ENCODE results near the gene GPBAR1. TPM values are rescaled to one million over a fixed set of nuclear protein-coding genes. Genes with fewer than 3 reads are reported as not detected.

GPBAR1 gene
- total RNA-seq, 5 donors from 2014 or later (not counting 1 experiment from before 2014, with no cell fraction given): 0.89 to 2.7 (median 1.2) TPM

- Mint-ChIP-seq H3K27me3 (no peaks in the 10 kb centered on the region), H3K9me3 (no peaks in the 10 kb centered on the region), H3K4me1 (peaks cover 18 to 36% (median 31%) of the 10 kb centered on the region in 3 donors), H3K4me3 (no peak overlapping the region), H3K36me3 (peaks cover 56% of the 10 kb centered on the region), H3K27ac (peak overlapping the region; percentile 30 to 81)
- ATAC-seq (replicated peaks in 1 of 4) (no peak), DNase-seq (peak in 1 of 35 experiments; percentile 9)
- H3K9me3 ChIP-seq: no peaks in the 10 kb centered on the region
- peaks cover 41 to 95% of the 10 kb centered on the region in 2 donors for H3K36me3 ChIP-seq (ENCODE audit: control insufficient read depth in 2 of 2, extremely low read depth in 1 of 2, insufficient read depth in 1 of 2, low read length in 1 of 2)
- POLR2A ChIA-PET: interaction anchor here (0.6 to 1.7 kb wide), 5 partner anchors 14 to 338 kb away, joined by 3 to 5 read pairs (median 3); no protein-coding TSS in a partner anchor
- no peak overlapping the region for H3K4me3 ChIP-seq (ENCODE audit: control insufficient read depth in 1 of 2, extremely low read depth in 1 of 2, low read length in 1 of 2)
- CTCF ChIA-PET: interaction anchor here in 1 of 2 donors (0.6 to 0.9 kb wide), 2 partner anchors 12 to 450 kb away, joined by 3 to 4 read pairs; no protein-coding TSS in a partner anchor
- H3K27me3 ChIP-seq (replicated peaks in 1 of 2; ENCODE audit: control insufficient read depth in 2 of 2, extremely low read depth in 1 of 2, insufficient read depth in 2 of 2, low read length in 1 of 2): no peaks in the 10 kb centered on the region
- 100% methylated on average over 1 of the region's 2 CpGs for WGBS (ENCODE audit: insufficient coverage)
- H3K27ac ChIP-seq (ENCODE audit: low read length): no peak overlapping the region
- H3K4me1 ChIP-seq (ENCODE audit: control insufficient read depth in 1 of 2, extremely low read depth in 1 of 2, insufficient read depth in 2 of 2, low read length in 2 of 2): peaks cover 5 to 6% of the 10 kb centered on the region in 2 experiments
Measured at GRCh38 chr2:218244665-218245064, 16.1 kb upstream of the GPBAR1 start.

- peak overlapping the region; percentile 36 for H3K27ac ChIP-seq (ENCODE audit: low read length)
- H3K4me1 ChIP-seq (ENCODE audit: control insufficient read depth in 1 of 2, extremely low read depth in 1 of 2, insufficient read depth in 2 of 2, low read length in 2 of 2): peaks cover 5 to 6% of the 10 kb centered on the region in 2 experiments
- no peak for ATAC-seq (replicated peaks in 1 of 4)
- peak in 1 of 35 experiments; percentile 8 for DNase-seq
- H3K27me3 ChIP-seq (replicated peaks in 1 of 2; ENCODE audit: control insufficient read depth in 2 of 2, extremely low read depth in 1 of 2, insufficient read depth in 2 of 2, low read length in 1 of 2): no peaks in the 10 kb centered on the region
- no peak overlapping the region for H3K4me3 ChIP-seq (ENCODE audit: control insufficient read depth in 1 of 2, extremely low read depth in 1 of 2, low read length in 1 of 2)
- no peaks in the 10 kb centered on the region for H3K27me3 Mint-ChIP-seq
- H3K4me3 Mint-ChIP-seq: no peak overlapping the region
- H3K4me1 Mint-ChIP-seq: peaks cover 23 to 41% (median 34%) of the 10 kb centered on the region in 3 donors
- peaks cover 42 to 96% of the 10 kb centered on the region in 2 donors for H3K36me3 ChIP-seq (ENCODE audit: control insufficient read depth in 2 of 2, extremely low read depth in 1 of 2, insufficient read depth in 1 of 2, low read length in 1 of 2)
- POLR2A ChIA-PET: interaction anchor here (0.6 to 1.7 kb wide), 5 partner anchors 14 to 338 kb away, joined by 3 to 5 read pairs (median 3); no protein-coding TSS in a partner anchor
- H3K9me3 ChIP-seq: no peaks in the 10 kb centered on the region
- 40% methylated on average over 3 of the region's 5 CpGs for WGBS (ENCODE audit: insufficient coverage)
- H3K9me3 Mint-ChIP-seq: no peaks in the 10 kb centered on the region
- H3K27ac Mint-ChIP-seq: peak overlapping the region; percentile 27 to 81
- H3K36me3 Mint-ChIP-seq: peaks cover 60% of the 10 kb centered on the region
- CTCF ChIA-PET: interaction anchor here in 1 of 2 donors (0.9 kb wide), 1 partner anchor 12 kb away, joined by 3 read pairs; no protein-coding TSS in a partner anchor
Measured at GRCh38 chr2:218245214-218245613, 15.6 kb upstream of the GPBAR1 start.

GRCh38 chr2:218249691-218250090 is 11.1 kb upstream of the GPBAR1 start:
- H3K27ac ChIP-seq (ENCODE audit: low read length): no peak overlapping the region
- Mint-ChIP-seq H3K27ac (peak overlapping the region; percentile 55 to 77), H3K27me3 (no peaks in the 10 kb centered on the region), H3K4me3 (no peak overlapping the region), H3K4me1 (peaks cover 6 to 12% (median 8%) of the 10 kb centered on the region in 3 donors), H3K36me3 (peaks cover 59% of the 10 kb centered on the region), H3K9me3 (no peaks in the 10 kb centered on the region)
- no peaks in the 10 kb centered on the region for H3K27me3 ChIP-seq (replicated peaks in 1 of 2; ENCODE audit: control insufficient read depth in 2 of 2, extremely low read depth in 1 of 2, insufficient read depth in 2 of 2, low read length in 1 of 2)
- ChIA-PET CTCF (no interaction called here), POLR2A (interaction anchor here in 1 of 2 donors (0.5 kb wide), 1 partner anchor 24 kb away, joined by 6 read pairs; no protein-coding TSS in a partner anchor)
- ATAC-seq (replicated peaks in 1 of 4): no peak
- no peak for DNase-seq
- H3K4me1 ChIP-seq (ENCODE audit: control insufficient read depth in 1 of 2, extremely low read depth in 1 of 2, insufficient read depth in 2 of 2, low read length in 2 of 2): no peaks in the 10 kb centered on the region
- no peaks in the 10 kb centered on the region for H3K9me3 ChIP-seq
- H3K36me3 ChIP-seq (ENCODE audit: control insufficient read depth in 2 of 2, extremely low read depth in 1 of 2, insufficient read depth in 1 of 2, low read length in 1 of 2): peaks cover 59 to 99% of the 10 kb centered on the region in 2 donors
- WGBS (ENCODE audit: insufficient coverage): 96% methylated on average over 13 of the region's 13 CpGs
- H3K4me3 ChIP-seq (ENCODE audit: control insufficient read depth in 1 of 2, extremely low read depth in 1 of 2, low read length in 1 of 2): no peak overlapping the region

GRCh38 chr2:218252509-218253231 is 8.1 kb upstream of the GPBAR1 start:
- CTCF ChIA-PET: interaction anchor here (0.5 to 1.0 kb wide), 4 partner anchors 9 to 1561 kb away, joined by 3 to 6 read pairs (median 4); partner anchors contain the start of genes AAMP (in 1 of the 2) and PNKD (in 1 of the 2)
- Histone ChIP-seq H3K4me3 (ENCODE audit: control insufficient read depth in 1 of 2, extremely low read depth in 1 of 2, low read length in 1 of 2) (no peak overlapping the region), H3K9me3 (no peaks in the 10 kb centered on the region), H3K36me3 (ENCODE audit: control insufficient read depth in 2 of 2, extremely low read depth in 1 of 2, insufficient read depth in 1 of 2, low read length in 1 of 2) (peaks cover 47 to 88% of the 10 kb centered on the region in 2 donors), H3K4me1 (ENCODE audit: control insufficient read depth in 1 of 2, extremely low read depth in 1 of 2, insufficient read depth in 2 of 2, low read length in 2 of 2) (peaks cover 2 to 9% of the 10 kb centered on the region in 2 experiments), H3K27me3 (replicated peaks in 1 of 2; ENCODE audit: control insufficient read depth in 2 of 2, extremely low read depth in 1 of 2, insufficient read depth in 2 of 2, low read length in 1 of 2) (no peaks in the 10 kb centered on the region), H3K27ac (ENCODE audit: low read length) (no peak overlapping the region)
- POLR2A ChIA-PET: interaction anchor here (0.5 to 1.2 kb wide), 4 partner anchors 10 to 80 kb away, joined by 3 to 14 read pairs (median 6); no protein-coding TSS in a partner anchor
- WGBS (ENCODE audit: insufficient coverage): 72% methylated on average over 7 of the region's 7 CpGs
- Mint-ChIP-seq H3K4me1 (peaks cover 12 to 16% (median 15%) of the 10 kb centered on the region in 3 donors), H3K27ac (peak overlapping the region in 1 of 2 donors; percentile 27), H3K36me3 (peaks cover 55% of the 10 kb centered on the region), H3K27me3 (no peaks in the 10 kb centered on the region), H3K9me3 (no peaks in the 10 kb centered on the region), H3K4me3 (no peak overlapping the region)
- ATAC-seq (replicated peaks in 1 of 4) (no peak), DNase-seq (no peak)

GRCh38 chr2:218253232-218253625 is 7.6 kb upstream of the GPBAR1 start:
- WGBS (ENCODE audit: insufficient coverage): 93% methylated on average over 4 of the region's 5 CpGs
- no peaks in the 10 kb centered on the region for H3K27me3 ChIP-seq (replicated peaks in 1 of 2; ENCODE audit: control insufficient read depth in 2 of 2, extremely low read depth in 1 of 2, insufficient read depth in 2 of 2, low read length in 1 of 2)
- Mint-ChIP-seq H3K36me3 (peaks cover 51% of the 10 kb centered on the region), H3K27ac (peak overlapping the region in 1 of 2 donors; percentile 31), H3K4me3 (no peak overlapping the region), H3K4me1 (peaks cover 14 to 19% (median 16%) of the 10 kb centered on the region in 3 donors), H3K9me3 (no peaks in the 10 kb centered on the region), H3K27me3 (no peaks in the 10 kb centered on the region)
- peaks cover 2 to 15% of the 10 kb centered on the region in 2 experiments for H3K4me1 ChIP-seq (ENCODE audit: control insufficient read depth in 1 of 2, extremely low read depth in 1 of 2, insufficient read depth in 2 of 2, low read length in 2 of 2)
- peaks cover 41 to 82% of the 10 kb centered on the region in 2 donors for H3K36me3 ChIP-seq (ENCODE audit: control insufficient read depth in 2 of 2, extremely low read depth in 1 of 2, insufficient read depth in 1 of 2, low read length in 1 of 2)
- H3K27ac ChIP-seq (ENCODE audit: low read length): no peak overlapping the region
- ATAC-seq (replicated peaks in 1 of 4) (no peak), DNase-seq (no peak)
- no peaks in the 10 kb centered on the region for H3K9me3 ChIP-seq
- POLR2A ChIA-PET: interaction anchor here (0.5 to 1.2 kb wide), 5 partner anchors 10 to 80 kb away, joined by 3 to 14 read pairs (median 5); no protein-coding TSS in a partner anchor
- no peak overlapping the region for H3K4me3 ChIP-seq (ENCODE audit: control insufficient read depth in 1 of 2, extremely low read depth in 1 of 2, low read length in 1 of 2)
- CTCF ChIA-PET: interaction anchor here (0.6 to 1.0 kb wide), 5 partner anchors 9 to 1598 kb away, joined by 3 to 5 read pairs (median 3); no protein-coding TSS in a partner anchor

GRCh38 chr2:218255446-218255845 is 5.4 kb upstream of the GPBAR1 start:
- Histone ChIP-seq H3K27ac (ENCODE audit: low read length) (no peak overlapping the region), H3K9me3 (no peaks in the 10 kb centered on the region), H3K27me3 (replicated peaks in 1 of 2; ENCODE audit: control insufficient read depth in 2 of 2, extremely low read depth in 1 of 2, insufficient read depth in 2 of 2, low read length in 1 of 2) (no peaks in the 10 kb centered on the region), H3K36me3 (ENCODE audit: control insufficient read depth in 2 of 2, extremely low read depth in 1 of 2, insufficient read depth in 1 of 2, low read length in 1 of 2) (peaks cover 22 to 60% of the 10 kb centered on the region in 2 donors), H3K4me3 (ENCODE audit: control insufficient read depth in 1 of 2, extremely low read depth in 1 of 2, low read length in 1 of 2) (no peak overlapping the region), H3K4me1 (ENCODE audit: control insufficient read depth in 1 of 2, extremely low read depth in 1 of 2, insufficient read depth in 2 of 2, low read length in 2 of 2) (peaks cover 2 to 28% of the 10 kb centered on the region in 2 experiments)
- ATAC-seq (replicated peaks in 1 of 4) (no peak), DNase-seq (no peak)
- no peaks in the 10 kb centered on the region for H3K9me3 Mint-ChIP-seq
- peaks cover 33% of the 10 kb centered on the region for H3K36me3 Mint-ChIP-seq
- peak overlapping the region in 1 of 2 donors; percentile 19 for H3K27ac Mint-ChIP-seq
- no peaks in the 10 kb centered on the region for H3K27me3 Mint-ChIP-seq
- no peak overlapping the region for H3K4me3 Mint-ChIP-seq
- ChIA-PET CTCF (interaction anchor here (0.6 to 1.5 kb wide), 6 partner anchors 17 to 35 kb away, joined by 3 to 6 read pairs (median 4); no protein-coding TSS in a partner anchor), POLR2A (interaction anchor here in 1 of 2 donors (0.6 kb wide), 1 partner anchor 13 kb away, joined by 6 read pairs; no protein-coding TSS in a partner anchor)
- peaks cover 13 to 31% (median 19%) of the 10 kb centered on the region in 3 donors for H3K4me1 Mint-ChIP-seq
- WGBS (ENCODE audit: insufficient coverage): 75% methylated on average over 2 of the region's 6 CpGs

All from T-cell (primary cell).